ENCODE data around the gene RTEL1. TPM values are rescaled to one million over a fixed set of nuclear protein-coding genes. Genes with fewer than 3 reads are reported as not detected.
"Not testable (repeated sequence)": the region's sequence is repeated elsewhere in the genome, so short reads cannot be mapped to it uniquely, and the experiment has no call there.

Gene RTEL1
- total RNA-seq, 1 donor from 2014 or later: 55.5 TPM

- H3K27me3 Mint-ChIP-seq (ENCODE audit: insufficient read depth): peaks cover 2% of the 10 kb centered on the region
- peaks cover 8% of the 10 kb centered on the region for H3K36me3 Mint-ChIP-seq (ENCODE audit: low read depth)
- H3K9me3 Mint-ChIP-seq: no peaks in the 10 kb centered on the region
- intact Hi-C loops (cut with micrococcal nuclease): loop anchor here (1.0 to 5.0 kb wide), 2 partner anchors 8 to 97 kb away; partner anchors contain the start of gene GMEB2
- peak overlapping the region; percentile 45 for H3K4me3 Mint-ChIP-seq
- peaks cover 33% of the 10 kb centered on the region for H3K4me1 Mint-ChIP-seq (ENCODE audit: low read depth)
- DNase-seq (ENCODE audit: low spot score): peak; percentile 69
- peak overlapping the region; percentile 87 for H3K27ac Mint-ChIP-seq
These were observed 22.5 kb upstream of the RTEL1 start for GRCh38 chr20:63635431-63636141.

- DNase-seq (ENCODE audit: low spot score): no peak
- intact Hi-C loops (cut with micrococcal nuclease): loop anchor here (5.0 kb wide), 1 partner anchor 95 kb away; no protein-coding TSS in a partner anchor
- Mint-ChIP-seq H3K9me3 (no peaks in the 10 kb centered on the region), H3K27me3 (ENCODE audit: insufficient read depth) (peaks cover 2% of the 10 kb centered on the region), H3K4me1 (ENCODE audit: low read depth) (peaks cover 33% of the 10 kb centered on the region), H3K27ac (no peak overlapping the region), H3K4me3 (peak overlapping the region; percentile 19), H3K36me3 (ENCODE audit: low read depth) (peaks cover 8% of the 10 kb centered on the region)
These were observed 21.1 kb upstream of the RTEL1 start for GRCh38 chr20:63636752-63637628.

GRCh38 chr20:63639093-63639975 is 18.8 kb upstream of the RTEL1 start:
- peaks cover 4% of the 10 kb centered on the region for H3K36me3 Mint-ChIP-seq (ENCODE audit: low read depth)
- intact Hi-C loops (cut with micrococcal nuclease): loop anchor here (5.0 kb wide), 1 partner anchor 93 kb away; no protein-coding TSS in a partner anchor
- H3K27me3 Mint-ChIP-seq (ENCODE audit: insufficient read depth): peaks cover 7% of the 10 kb centered on the region
- peak overlapping the region; percentile 99 for H3K27ac Mint-ChIP-seq
- H3K4me3 Mint-ChIP-seq: peak overlapping the region; percentile 89
- peak; percentile 68 for DNase-seq (ENCODE audit: low spot score)
- H3K4me1 Mint-ChIP-seq (ENCODE audit: low read depth): peaks cover 26% of the 10 kb centered on the region
- no peaks in the 10 kb centered on the region for H3K9me3 Mint-ChIP-seq

DNA sequence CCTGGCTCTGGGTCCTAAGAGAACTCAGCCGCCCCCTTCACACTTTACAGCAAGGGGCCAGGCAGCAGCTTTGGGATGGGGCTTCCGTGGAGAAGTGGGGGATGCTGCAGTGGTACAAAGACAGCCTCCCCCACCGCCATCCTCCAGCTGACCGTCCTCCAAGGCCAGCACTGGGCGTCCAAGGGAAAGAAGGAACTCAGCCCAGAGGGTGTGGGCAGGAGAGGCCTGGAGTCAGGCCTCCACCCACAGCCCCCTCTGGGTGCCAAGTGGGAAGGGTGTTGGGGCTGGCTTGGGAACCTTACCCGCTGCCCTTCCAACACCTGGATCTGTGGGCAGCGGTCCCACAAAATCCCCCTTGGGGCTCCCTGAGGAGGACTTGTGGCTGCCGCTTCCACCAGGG is 18.0 kb upstream of the RTEL1 start:
- Mint-ChIP-seq H3K36me3 (ENCODE audit: low read depth) (peaks cover 4% of the 10 kb centered on the region), H3K4me3 (peak overlapping the region; percentile 89), H3K4me1 (ENCODE audit: low read depth) (peaks cover 26% of the 10 kb centered on the region), H3K9me3 (no peaks in the 10 kb centered on the region), H3K27ac (peak overlapping the region; percentile 82), H3K27me3 (ENCODE audit: insufficient read depth) (peaks cover 7% of the 10 kb centered on the region)
- no peak for DNase-seq (ENCODE audit: low spot score)
- intact Hi-C loops (cut with micrococcal nuclease): loop anchor here (2.0 to 5.0 kb wide), 2 partner anchors 13 to 427 kb away; partner anchors contain the start of gene GMEB2

- not testable (repeated sequence) for H3K36me3 Mint-ChIP-seq (ENCODE audit: low read depth); H3K27me3 Mint-ChIP-seq (ENCODE audit: insufficient read depth); H3K9me3 Mint-ChIP-seq; DNase-seq (ENCODE audit: low spot score)
- H3K27ac Mint-ChIP-seq: peak overlapping the region; percentile 44
- peak overlapping the region; percentile 89 for H3K4me3 Mint-ChIP-seq
- intact Hi-C loops (cut with micrococcal nuclease): loop anchor here (1.0 to 5.0 kb wide), 3 partner anchors 14 to 427 kb away; partner anchors contain the start of gene GMEB2
- peaks cover 24% of the 10 kb centered on the region for H3K4me1 Mint-ChIP-seq (ENCODE audit: low read depth)
These were observed 17.4 kb upstream of the RTEL1 start for GRCh38 chr20:63640686-63641085.

- peak; percentile 56 for DNase-seq (ENCODE audit: low spot score)
- Mint-ChIP-seq H3K36me3 (ENCODE audit: low read depth) (peaks cover 4% of the 10 kb centered on the region), H3K27me3 (ENCODE audit: insufficient read depth) (peaks cover 7% of the 10 kb centered on the region), H3K4me3 (peak overlapping the region; percentile 71), H3K9me3 (no peaks in the 10 kb centered on the region), H3K27ac (peak overlapping the region; percentile 52), H3K4me1 (ENCODE audit: low read depth) (peaks cover 21% of the 10 kb centered on the region)
- intact Hi-C loops (cut with micrococcal nuclease): loop anchor here (1.0 to 5.0 kb wide), 3 partner anchors 14 to 426 kb away; partner anchors contain the start of gene GMEB2
These were observed 16.8 kb upstream of the RTEL1 start for GRCh38 chr20:63641146-63641791.

DNA sequence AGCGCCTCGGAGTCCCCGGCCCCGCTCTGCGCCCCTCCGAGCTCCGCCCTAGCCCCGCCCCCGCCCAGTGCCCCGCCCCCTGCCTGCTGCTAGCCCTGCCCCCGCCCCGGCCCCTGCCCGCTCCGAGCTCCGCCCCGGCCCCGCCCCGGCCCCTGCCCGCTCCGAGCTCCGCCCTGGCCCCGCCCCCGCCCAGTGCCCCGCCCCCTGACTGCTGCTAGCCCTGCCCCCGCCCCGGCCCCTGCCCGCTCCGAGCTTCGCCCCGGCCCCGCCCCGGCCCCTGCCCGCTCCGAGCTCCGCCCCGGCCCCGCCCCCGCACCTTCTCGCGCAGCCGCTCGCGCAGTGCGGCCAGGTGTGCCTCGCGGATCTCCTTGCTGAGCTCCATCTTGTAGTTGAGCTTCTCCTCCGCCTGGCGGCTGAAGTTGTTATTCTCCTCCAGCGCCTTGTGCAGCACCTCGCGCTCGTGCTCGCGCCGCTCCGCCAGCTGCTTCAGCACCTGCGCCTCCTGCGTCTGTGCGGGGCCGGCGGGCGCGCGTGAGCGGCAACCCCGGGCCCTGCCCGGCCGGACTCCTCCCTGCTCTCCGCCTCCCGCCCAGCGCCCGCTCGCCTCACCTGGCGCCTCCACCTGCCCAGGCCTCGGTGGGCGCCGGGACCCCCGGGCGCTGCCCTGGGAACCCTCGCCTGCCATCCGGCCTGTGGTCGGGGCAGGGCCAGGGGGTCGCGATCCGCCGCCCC is 16.2 kb upstream of the RTEL1 start:
- Mint-ChIP-seq H3K4me3 (peak overlapping the region; percentile 57), H3K4me1 (ENCODE audit: low read depth) (peaks cover 21% of the 10 kb centered on the region), H3K27ac (peak overlapping the region; percentile 70), H3K36me3 (ENCODE audit: low read depth) (peaks cover 4% of the 10 kb centered on the region), H3K27me3 (ENCODE audit: insufficient read depth) (peaks cover 7% of the 10 kb centered on the region), H3K9me3 (no peaks in the 10 kb centered on the region)
- DNase-seq (ENCODE audit: low spot score): peak; percentile 93
- intact Hi-C loops (cut with micrococcal nuclease): loop anchor here (1.0 to 5.0 kb wide), 3 partner anchors 15 to 425 kb away; partner anchors contain the start of gene GMEB2

- intact Hi-C loops (cut with micrococcal nuclease): loop anchor here (5.0 kb wide), 1 partner anchor 425 kb away; no protein-coding TSS in a partner anchor
- peaks cover 4% of the 10 kb centered on the region for H3K36me3 Mint-ChIP-seq (ENCODE audit: low read depth)
- H3K4me3 Mint-ChIP-seq: peak overlapping the region; percentile 82
- peaks cover 7% of the 10 kb centered on the region for H3K27me3 Mint-ChIP-seq (ENCODE audit: insufficient read depth)
- peaks cover 21% of the 10 kb centered on the region for H3K4me1 Mint-ChIP-seq (ENCODE audit: low read depth)
- no peaks in the 10 kb centered on the region for H3K9me3 Mint-ChIP-seq
- peak overlapping the region; percentile 48 for H3K27ac Mint-ChIP-seq
- no peak for DNase-seq (ENCODE audit: low spot score)
These were observed 15.4 kb upstream of the RTEL1 start for GRCh38 chr20:63642527-63643247.

GRCh38 chr20:63643499-63643898 is 14.6 kb upstream of the RTEL1 start:
- Mint-ChIP-seq H3K36me3 (ENCODE audit: low read depth) (peaks cover 2% of the 10 kb centered on the region), H3K27ac (peak overlapping the region; percentile 63), H3K9me3 (no peaks in the 10 kb centered on the region), H3K4me1 (ENCODE audit: low read depth) (peaks cover 15% of the 10 kb centered on the region), H3K27me3 (ENCODE audit: insufficient read depth) (peaks cover 7% of the 10 kb centered on the region), H3K4me3 (peak overlapping the region; percentile 82)
- intact Hi-C loops (cut with micrococcal nuclease): loop anchor here (5.0 kb wide), 1 partner anchor 424 kb away; no protein-coding TSS in a partner anchor
- DNase-seq (ENCODE audit: low spot score): no peak

- Mint-ChIP-seq H3K9me3 (no peaks in the 10 kb centered on the region), H3K36me3 (ENCODE audit: low read depth) (peaks cover 2% of the 10 kb centered on the region), H3K27ac (no peak overlapping the region), H3K4me3 (no peak overlapping the region), H3K4me1 (ENCODE audit: low read depth) (peaks cover 13% of the 10 kb centered on the region), H3K27me3 (ENCODE audit: insufficient read depth) (peaks cover 7% of the 10 kb centered on the region)
- intact Hi-C loops (cut with micrococcal nuclease): loop anchor here (5.0 kb wide), 1 partner anchor 423 kb away; no protein-coding TSS in a partner anchor
- DNase-seq (ENCODE audit: low spot score): no peak
These were observed 14.2 kb upstream of the RTEL1 start for GRCh38 chr20:63643946-63644345.

GRCh38 chr20:63645218-63645617 is 12.9 kb upstream of the RTEL1 start:
- no peak for DNase-seq (ENCODE audit: low spot score)
- H3K9me3 Mint-ChIP-seq: no peaks in the 10 kb centered on the region
- H3K27me3 Mint-ChIP-seq (ENCODE audit: insufficient read depth): peaks cover 6% of the 10 kb centered on the region
- intact Hi-C loops (cut with micrococcal nuclease): no loop called here
- no peak overlapping the region for H3K4me3 Mint-ChIP-seq
- no peaks in the 10 kb centered on the region for H3K36me3 Mint-ChIP-seq (ENCODE audit: low read depth)
- H3K4me1 Mint-ChIP-seq (ENCODE audit: low read depth): peaks cover under 1% of the 10 kb centered on the region
- H3K27ac Mint-ChIP-seq: no peak overlapping the region
